Endothelial cell of umbilical vein (primary cell): ENCODE results near the gene SEMG1.

Source experiments
- EZH2 ChIP-seq: IDR thresholded peaks from 2 replicates; pipeline ENCODE4 v1.6.1; 2012; ENCODE audit warnings: borderline replicate concordance, low read depth, mild to moderate bottlenecking, moderate library complexity, low read length, inconsistent platforms; ENCODE audit not compliant: severe bottlenecking
- JUN ChIP-seq: IDR thresholded peaks from 2 replicates; pipeline ENCODE4 v1.6.1; 2011; ENCODE audit warnings: borderline replicate concordance, low read depth; ENCODE audit not compliant: insufficient read length, insufficient read depth
- MYC ChIP-seq: IDR thresholded peaks from one replicate; pipeline ENCODE4 v1.6.1; 2011; ENCODE audit warnings: mild to moderate bottlenecking, low read depth, low read length
- POLR2A ChIP-seq: IDR thresholded peaks from 2 replicates; pipeline ENCODE4 v1.6.1; 2012; ENCODE audit warnings: low read depth, mild to moderate bottlenecking, control low read depth, low read length
- POLR2AphosphoS5 ChIP-seq: IDR thresholded peaks from 2 replicates; pipeline ENCODE4 v1.6.1; 2012; ENCODE audit warnings: low read depth, mild to moderate bottlenecking, control low read depth, low read length, moderate library complexity; ENCODE audit not compliant: insufficient read depth
- TF ChIP-seq, protein P1 (sequence below), 2 donors: IDR thresholded peaks; 1 replicate in 1 of 2; 2 replicates in 1 of 2; pipeline ENCODE4 v1.5.1; 2011; ENCODE audit warnings: low read length in 2 of 2, mild to moderate bottlenecking in 2 of 2, moderate library complexity in 2 of 2, control low read depth in 1 of 2, inconsistent platforms in 1 of 2, low read depth in 1 of 2; ENCODE audit not compliant: insufficient read depth in 1 of 2; ENCODE audit errors: extremely low read depth in 1 of 2
- TF ChIP-seq, protein P2 (sequence below): IDR thresholded peaks from 2 replicates; pipeline ENCODE4 v1.6.1; 2011; ENCODE audit not compliant: insufficient read depth, insufficient read length

DNA sequence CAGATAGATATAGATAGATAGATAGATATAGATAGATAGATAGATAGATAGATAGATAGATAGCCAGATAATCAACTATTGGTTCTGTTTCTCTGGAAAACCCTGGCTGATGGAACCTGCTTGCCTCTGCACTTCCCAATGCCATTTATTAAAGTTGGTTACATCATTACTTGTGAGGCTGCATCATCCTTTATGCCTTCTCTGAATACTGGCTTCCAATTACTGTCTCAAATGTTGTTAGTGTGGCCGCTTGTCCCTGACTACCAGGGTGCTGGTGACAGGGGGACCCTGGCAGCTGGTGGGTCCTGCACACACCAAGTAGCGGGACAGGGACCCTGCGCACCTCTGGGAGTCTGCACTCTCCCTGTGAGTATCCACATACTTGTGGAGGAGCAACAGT is 51.4 kb downstream of the SEMG1 start:
- TF ChIP-seq, protein P1, sequence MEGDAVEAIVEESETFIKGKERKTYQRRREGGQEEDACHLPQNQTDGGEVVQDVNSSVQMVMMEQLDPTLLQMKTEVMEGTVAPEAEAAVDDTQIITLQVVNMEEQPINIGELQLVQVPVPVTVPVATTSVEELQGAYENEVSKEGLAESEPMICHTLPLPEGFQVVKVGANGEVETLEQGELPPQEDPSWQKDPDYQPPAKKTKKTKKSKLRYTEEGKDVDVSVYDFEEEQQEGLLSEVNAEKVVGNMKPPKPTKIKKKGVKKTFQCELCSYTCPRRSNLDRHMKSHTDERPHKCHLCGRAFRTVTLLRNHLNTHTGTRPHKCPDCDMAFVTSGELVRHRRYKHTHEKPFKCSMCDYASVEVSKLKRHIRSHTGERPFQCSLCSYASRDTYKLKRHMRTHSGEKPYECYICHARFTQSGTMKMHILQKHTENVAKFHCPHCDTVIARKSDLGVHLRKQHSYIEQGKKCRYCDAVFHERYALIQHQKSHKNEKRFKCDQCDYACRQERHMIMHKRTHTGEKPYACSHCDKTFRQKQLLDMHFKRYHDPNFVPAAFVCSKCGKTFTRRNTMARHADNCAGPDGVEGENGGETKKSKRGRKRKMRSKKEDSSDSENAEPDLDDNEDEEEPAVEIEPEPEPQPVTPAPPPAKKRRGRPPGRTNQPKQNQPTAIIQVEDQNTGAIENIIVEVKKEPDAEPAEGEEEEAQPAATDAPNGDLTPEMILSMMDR (IDR thresholded peaks at IDR 0.05; ENCODE audit: extremely low read depth in 1 of 2, insufficient read depth in 1 of 2, low read depth in 1 of 2, low read length in 2 of 2), result no peak
- TF ChIP-seq MYC (no peak), EZH2 (no peak), POLR2AphosphoS5 (no peak), POLR2A (no peak), JUN (no peak)
- TF ChIP-seq, protein P2, sequence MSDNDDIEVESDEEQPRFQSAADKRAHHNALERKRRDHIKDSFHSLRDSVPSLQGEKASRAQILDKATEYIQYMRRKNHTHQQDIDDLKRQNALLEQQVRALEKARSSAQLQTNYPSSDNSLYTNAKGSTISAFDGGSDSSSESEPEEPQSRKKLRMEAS, result no peak
